Measurements from ENCODE around the gene PDE6A.

PDE6A gene

DNA sequence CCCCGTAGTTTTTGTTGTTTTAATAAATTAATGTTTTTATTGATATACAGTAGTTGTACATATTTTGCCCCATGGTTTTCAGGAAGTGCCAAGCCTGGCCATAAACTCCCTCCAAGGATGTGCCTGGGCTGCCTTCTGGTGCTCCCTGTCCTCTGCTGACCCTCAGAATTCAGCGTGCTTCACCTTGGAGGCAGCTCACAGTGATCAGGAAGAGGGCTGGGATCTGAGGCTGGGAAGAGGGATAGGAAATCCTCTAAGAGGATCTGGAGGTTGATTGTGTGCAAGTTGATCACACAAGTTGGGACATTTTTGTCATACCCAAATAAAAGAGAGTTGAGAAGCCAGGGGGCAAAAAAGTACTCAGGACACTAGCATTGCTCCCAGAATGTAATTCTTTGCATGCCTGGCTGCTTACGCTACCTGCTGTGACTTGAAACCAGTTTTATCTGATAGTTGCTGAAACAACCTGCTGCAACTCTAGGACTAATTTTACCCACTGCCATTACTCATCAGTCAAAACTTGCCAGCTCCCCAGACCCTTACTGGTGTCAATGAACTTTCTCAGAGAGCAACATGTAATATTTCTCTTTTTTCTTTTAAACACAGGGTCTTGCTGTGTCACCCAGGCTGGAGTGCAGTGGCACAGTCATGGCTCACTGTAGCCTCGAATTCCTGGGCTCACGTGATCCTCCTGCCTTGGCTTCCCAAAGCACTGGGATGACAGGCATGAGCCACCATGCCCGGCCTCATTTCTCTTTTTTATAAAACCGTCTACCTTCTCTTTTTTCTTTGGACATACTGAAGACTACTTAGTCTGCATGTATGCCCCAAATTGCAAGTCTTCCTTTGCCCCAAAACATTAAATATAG lies 29.0 kb downstream of the PDE6A start:
- Histone ChIP-seq H3K4me1 (ENCODE audit: control insufficient read depth, insufficient read depth, low read length) (no peaks in the 10 kb centered on the region), H3K4me3 (ENCODE audit: low read depth, low read length) (no peak overlapping the region), H3K36me3 (ENCODE audit: control insufficient read depth in 2 of 2, insufficient read depth in 1 of 2, low read length in 2 of 2) (no peaks in the 10 kb centered on the region), H3K9me3 (ENCODE audit: control insufficient read depth, insufficient read depth, low read depth, low read length) (no peaks in the 10 kb centered on the region), H3K27ac (ENCODE audit: extremely low read depth, low read depth, low read length) (no peak overlapping the region)
- TF ChIP-seq MZF1 (tag by site-specific recombination; IDR thresholded peaks at IDR 0.05; ENCODE audit: borderline replicate concordance), result no peak
- ChIA-PET CTCF (interaction anchor here (1.9 kb wide), 1 partner anchor 63 kb away, joined by 4 read pairs; no protein-coding TSS in a partner anchor), POLR2A (interaction anchor here (0.7 kb wide), 1 partner anchor 75 kb away, joined by 5 read pairs; no protein-coding TSS in a partner anchor)

DNA sequence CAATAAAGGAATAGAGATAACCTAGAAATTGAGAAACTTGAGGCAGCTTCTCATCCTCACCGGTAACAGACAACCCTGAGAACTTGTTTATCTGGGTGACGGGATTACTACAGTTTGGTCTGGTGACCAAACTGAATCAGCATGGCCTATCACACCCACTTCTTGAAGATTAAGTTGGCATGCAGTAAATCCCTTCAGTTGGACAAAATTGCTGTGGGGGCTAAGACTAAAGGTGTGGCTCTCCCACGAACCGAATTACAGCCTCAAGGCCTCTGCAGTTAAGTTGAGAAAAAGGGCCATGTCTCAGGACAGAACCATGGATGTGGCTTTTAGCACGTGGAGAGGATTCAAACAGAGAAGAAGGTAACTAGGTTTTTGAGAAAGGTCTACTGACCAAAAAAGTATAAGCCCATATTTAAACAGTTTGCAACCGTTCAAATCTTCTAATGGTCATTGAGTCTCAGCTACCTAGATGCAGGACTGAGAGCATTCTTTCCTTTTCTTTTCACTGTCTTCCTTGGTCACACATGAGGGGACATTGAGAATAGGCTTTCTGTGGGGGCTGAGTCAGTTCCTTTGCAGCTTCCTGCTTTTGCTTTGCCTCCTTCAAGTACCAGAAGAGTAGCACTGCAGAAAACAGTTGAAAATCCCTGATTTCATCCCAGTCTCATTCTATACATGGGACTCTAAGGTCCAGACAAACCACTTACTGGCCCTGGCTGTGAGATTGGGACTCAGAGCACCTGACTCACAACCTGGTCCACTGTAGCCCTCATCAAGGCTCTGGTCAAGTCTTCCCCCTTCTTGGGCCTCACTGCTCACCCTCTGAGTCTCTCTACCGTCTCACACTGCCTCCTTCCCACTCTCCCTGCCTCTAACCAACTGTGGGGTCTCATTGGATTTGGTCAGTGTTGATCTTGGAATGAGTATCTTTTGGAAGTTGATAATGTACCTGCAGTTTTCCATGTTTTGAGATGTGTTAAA lies 30.9 kb downstream of the PDE6A start:
- ChIA-PET CTCF (interaction anchor here (0.6 to 1.9 kb wide), 5 partner anchors 38 to 522 kb away, joined by 3 to 4 read pairs (median 4); no protein-coding TSS in a partner anchor), POLR2A (interaction anchor here (0.8 kb wide), 1 partner anchor 10 kb away, joined by 4 read pairs; no protein-coding TSS in a partner anchor)
- TF ChIP-seq EGR2 (tag by site-specific recombination; IDR thresholded peaks at IDR 0.05; ENCODE audit: low read depth), result peak; percentile 26; the same call in 1 of the 2 replicates
- TF ChIP-seq ZBTB17 (tag by site-specific recombination; IDR thresholded peaks at IDR 0.05), result no peak
- no peak overlapping the region for H3K4me3 ChIP-seq (ENCODE audit: low read depth, low read length)
- H3K4me1 ChIP-seq (ENCODE audit: control insufficient read depth, insufficient read depth, low read length), result no peaks in the 10 kb centered on the region
- no peak overlapping the region for H3K27ac ChIP-seq (ENCODE audit: extremely low read depth, low read depth, low read length)
- no peaks in the 10 kb centered on the region for H3K36me3 ChIP-seq (ENCODE audit: control insufficient read depth in 2 of 2, insufficient read depth in 1 of 2, low read length in 2 of 2)
- H3K9me3 ChIP-seq (ENCODE audit: control insufficient read depth, insufficient read depth, low read depth, low read length), result no peaks in the 10 kb centered on the region

DNA sequence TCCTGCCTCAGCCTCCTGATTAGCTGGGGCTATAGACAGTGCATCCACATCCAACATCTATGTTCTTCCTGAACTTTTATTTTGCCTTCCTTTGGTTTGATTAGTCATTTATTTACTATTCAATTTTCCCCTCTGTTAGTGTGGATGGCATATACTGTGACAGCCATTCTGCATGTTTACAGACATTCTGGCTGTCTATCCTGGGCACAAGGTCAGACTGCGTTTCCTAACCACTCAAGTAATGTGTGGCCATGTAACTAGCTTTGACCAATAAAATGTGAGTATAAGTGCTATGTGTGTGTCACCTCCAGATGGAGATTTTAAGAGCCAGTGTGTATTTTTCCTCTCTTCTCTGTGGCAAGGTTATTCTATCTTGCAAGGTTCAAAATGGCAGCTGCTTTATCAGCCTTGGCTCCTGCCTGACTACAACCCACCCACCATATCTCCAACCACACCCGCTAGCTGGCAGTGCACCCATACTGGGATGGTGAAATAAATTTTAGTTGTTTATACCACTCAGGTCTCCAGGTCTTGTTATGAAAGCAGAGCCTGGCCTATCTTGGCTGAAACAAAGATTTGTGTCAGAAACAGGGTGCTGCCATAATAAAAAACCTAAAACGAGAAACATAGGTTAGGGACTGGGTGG lies 32.2 kb downstream of the PDE6A start:
- CTCF ChIA-PET, result interaction anchor here (0.7 to 1.0 kb wide), 2 partner anchors 60 to 524 kb away, joined by 4 to 6 read pairs; no protein-coding TSS in a partner anchor

DNA sequence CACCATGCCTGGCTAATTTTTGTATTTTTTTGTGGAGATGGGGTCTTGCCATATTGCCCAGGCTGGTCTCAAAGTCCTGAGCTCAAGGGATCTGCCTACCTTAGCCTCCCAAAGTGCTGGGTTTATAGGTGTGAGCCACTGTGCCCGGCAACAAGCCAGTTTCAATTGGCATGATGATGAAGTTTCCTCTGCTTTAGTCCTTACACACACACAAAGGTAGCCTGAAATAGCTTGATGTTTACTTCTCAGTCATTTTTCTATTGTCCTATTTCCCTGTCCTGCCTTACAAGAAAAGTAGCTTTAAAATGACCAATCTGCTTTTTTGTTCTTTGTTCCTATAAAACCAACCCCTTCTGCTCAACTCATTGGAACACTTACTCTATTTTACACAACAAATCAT lies 33.6 kb downstream of the PDE6A start:
- Histone ChIP-seq H3K36me3 (ENCODE audit: control insufficient read depth in 2 of 2, insufficient read depth in 1 of 2, low read length in 2 of 2) (no peaks in the 10 kb centered on the region), H3K4me3 (ENCODE audit: low read depth, low read length) (no peak overlapping the region), H3K4me1 (ENCODE audit: control insufficient read depth, insufficient read depth, low read length) (no peaks in the 10 kb centered on the region), H3K9me3 (ENCODE audit: control insufficient read depth, insufficient read depth, low read depth, low read length) (no peaks in the 10 kb centered on the region), H3K27ac (ENCODE audit: extremely low read depth, low read depth, low read length) (no peak overlapping the region)
- ChIA-PET CTCF (interaction anchor here (0.6 kb wide), 1 partner anchor 82 kb away, joined by 4 read pairs; no protein-coding TSS in a partner anchor), POLR2A (interaction anchor here (0.8 kb wide), 1 partner anchor 50 kb away, joined by 4 read pairs; the partner anchor contains the start of gene SLC26A2)
- TF ChIP-seq ZNF169 (tag by site-specific recombination; IDR thresholded peaks at IDR 0.05), result no peak
- TF ChIP-seq, protein P1, sequence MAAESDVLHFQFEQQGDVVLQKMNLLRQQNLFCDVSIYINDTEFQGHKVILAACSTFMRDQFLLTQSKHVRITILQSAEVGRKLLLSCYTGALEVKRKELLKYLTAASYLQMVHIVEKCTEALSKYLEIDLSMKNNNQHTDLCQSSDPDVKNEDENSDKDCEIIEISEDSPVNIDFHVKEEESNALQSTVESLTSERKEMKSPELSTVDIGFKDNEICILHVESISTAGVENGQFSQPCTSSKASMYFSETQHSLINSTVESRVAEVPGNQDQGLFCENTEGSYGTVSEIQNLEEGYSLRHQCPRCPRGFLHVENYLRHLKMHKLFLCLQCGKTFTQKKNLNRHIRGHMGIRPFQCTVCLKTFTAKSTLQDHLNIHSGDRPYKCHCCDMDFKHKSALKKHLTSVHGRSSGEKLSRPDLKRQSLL (tag by site-specific recombination; IDR thresholded peaks at IDR 0.05), result no peak
- TF ChIP-seq ZNF768 (tag by site-specific recombination; IDR thresholded peaks at IDR 0.05), result no peak
- no peak for TF ChIP-seq ZNF335 (tag by site-specific recombination; conservative IDR thresholded peaks at IDR 0.05)
- TF ChIP-seq ZBTB8A (tag by site-specific recombination; IDR thresholded peaks at IDR 0.05), result no peak
- no peak for TF ChIP-seq ZBTB7A (tag by site-specific recombination; IDR thresholded peaks at IDR 0.05; ENCODE audit: low read depth)
- TF ChIP-seq ZNF791 (tag by site-specific recombination; IDR thresholded peaks at IDR 0.05), result no peak
- no peak for TF ChIP-seq ZNF433 (tag by site-specific recombination; IDR thresholded peaks at IDR 0.05; ENCODE audit: low read depth)
- no peak for TF ChIP-seq ZNF830 (tag by site-specific recombination; IDR thresholded peaks at IDR 0.05; ENCODE audit: low read depth)
- TF ChIP-seq, protein P2, sequence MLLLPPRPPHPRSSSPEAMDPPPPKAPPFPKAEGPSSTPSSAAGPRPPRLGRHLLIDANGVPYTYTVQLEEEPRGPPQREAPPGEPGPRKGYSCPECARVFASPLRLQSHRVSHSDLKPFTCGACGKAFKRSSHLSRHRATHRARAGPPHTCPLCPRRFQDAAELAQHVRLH (tag by site-specific recombination; IDR thresholded peaks at IDR 0.05), result no peak
- TF ChIP-seq, protein P3, sequence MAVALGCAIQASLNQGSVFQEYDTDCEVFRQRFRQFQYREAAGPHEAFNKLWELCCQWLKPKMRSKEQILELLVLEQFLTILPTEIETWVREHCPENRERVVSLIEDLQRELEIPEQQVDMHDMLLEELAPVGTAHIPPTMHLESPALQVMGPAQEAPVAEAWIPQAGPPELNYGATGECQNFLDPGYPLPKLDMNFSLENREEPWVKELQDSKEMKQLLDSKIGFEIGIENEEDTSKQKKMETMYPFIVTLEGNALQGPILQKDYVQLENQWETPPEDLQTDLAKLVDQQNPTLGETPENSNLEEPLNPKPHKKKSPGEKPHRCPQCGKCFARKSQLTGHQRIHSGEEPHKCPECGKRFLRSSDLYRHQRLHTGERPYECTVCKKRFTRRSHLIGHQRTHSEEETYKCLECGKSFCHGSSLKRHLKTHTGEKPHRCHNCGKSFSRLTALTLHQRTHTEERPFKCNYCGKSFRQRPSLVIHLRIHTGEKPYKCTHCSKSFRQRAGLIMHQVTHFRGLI (tag by site-specific recombination; IDR thresholded peaks at IDR 0.05), result no peak

More for the DNA sequence above, 32.2 kb downstream of the PDE6A start:
- H3K4me1 ChIP-seq (ENCODE audit: control insufficient read depth, insufficient read depth, low read length), result no peaks in the 10 kb centered on the region
- H3K4me3 ChIP-seq (ENCODE audit: low read depth, low read length), result no peak overlapping the region
- no peaks in the 10 kb centered on the region for H3K9me3 ChIP-seq (ENCODE audit: control insufficient read depth, insufficient read depth, low read depth, low read length)
- no peaks in the 10 kb centered on the region for H3K36me3 ChIP-seq (ENCODE audit: control insufficient read depth in 2 of 2, insufficient read depth in 1 of 2, low read length in 2 of 2)
- no peak for TF ChIP-seq ZNF133 (tag by site-specific recombination; IDR thresholded peaks at IDR 0.05)
- no peak overlapping the region for H3K27ac ChIP-seq (ENCODE audit: extremely low read depth, low read depth, low read length)
- POLR2A ChIA-PET, result interaction anchor here (0.8 kb wide), 1 partner anchor 9 kb away, joined by 4 read pairs; no protein-coding TSS in a partner anchor

Measured in HEK293 (cell line).